ENCODE measurements around the gene KDM3B.

DNA sequence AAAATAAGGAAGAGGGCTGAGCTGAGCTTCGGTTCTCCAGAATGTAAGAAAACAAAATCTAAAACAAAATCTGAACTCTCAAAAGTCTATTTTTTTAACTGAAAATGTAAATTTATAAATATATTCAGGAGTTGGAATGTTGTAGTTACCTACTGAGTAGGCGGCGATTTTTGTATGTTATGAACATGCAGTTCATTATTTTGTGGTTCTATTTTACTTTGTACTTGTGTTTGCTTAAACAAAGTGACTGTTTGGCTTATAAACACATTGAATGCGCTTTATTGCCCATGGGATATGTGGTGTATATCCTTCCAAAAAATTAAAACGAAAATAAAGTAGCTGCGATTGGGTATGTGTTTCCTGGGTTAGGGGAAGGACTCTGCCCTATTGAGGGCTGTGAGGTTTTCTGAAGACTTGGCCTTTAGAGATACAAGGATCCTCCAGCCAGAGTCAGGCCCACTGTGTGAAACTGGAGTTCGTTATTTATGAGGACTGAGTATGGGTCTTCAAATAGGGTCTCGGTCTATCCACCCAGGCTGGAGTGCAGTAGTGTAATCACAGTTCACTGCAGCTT, 116.6 kb downstream of the KDM3B start:
- peak; percentile 37 for TF ChIP-seq POLR2A (IDR thresholded peaks at IDR 0.05)
- TF ChIP-seq, protein P1, sequence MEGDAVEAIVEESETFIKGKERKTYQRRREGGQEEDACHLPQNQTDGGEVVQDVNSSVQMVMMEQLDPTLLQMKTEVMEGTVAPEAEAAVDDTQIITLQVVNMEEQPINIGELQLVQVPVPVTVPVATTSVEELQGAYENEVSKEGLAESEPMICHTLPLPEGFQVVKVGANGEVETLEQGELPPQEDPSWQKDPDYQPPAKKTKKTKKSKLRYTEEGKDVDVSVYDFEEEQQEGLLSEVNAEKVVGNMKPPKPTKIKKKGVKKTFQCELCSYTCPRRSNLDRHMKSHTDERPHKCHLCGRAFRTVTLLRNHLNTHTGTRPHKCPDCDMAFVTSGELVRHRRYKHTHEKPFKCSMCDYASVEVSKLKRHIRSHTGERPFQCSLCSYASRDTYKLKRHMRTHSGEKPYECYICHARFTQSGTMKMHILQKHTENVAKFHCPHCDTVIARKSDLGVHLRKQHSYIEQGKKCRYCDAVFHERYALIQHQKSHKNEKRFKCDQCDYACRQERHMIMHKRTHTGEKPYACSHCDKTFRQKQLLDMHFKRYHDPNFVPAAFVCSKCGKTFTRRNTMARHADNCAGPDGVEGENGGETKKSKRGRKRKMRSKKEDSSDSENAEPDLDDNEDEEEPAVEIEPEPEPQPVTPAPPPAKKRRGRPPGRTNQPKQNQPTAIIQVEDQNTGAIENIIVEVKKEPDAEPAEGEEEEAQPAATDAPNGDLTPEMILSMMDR (IDR thresholded peaks at IDR 0.05) = no peak

Measured in transverse colon (tissue), 3 donors.